OCI-LY3 (cell line): Measurements from ENCODE around the gene REX1BD.

Experiments used
- H2AFZ ChIP-seq: fragments of 200-600, 300-600 bp; shearing (Covaris generic); 2 replicates; pipeline ENCODE4 v1.6.0; 2014; ENCODE audit warnings: antibody characterized with exemption, low read depth, low read length
- H3K27ac ChIP-seq: fragments of 200-600, 300-600 bp; sonication (generic); 2 replicates; pipeline ENCODE4 v1.5.1; 2014; ENCODE audit warnings: mild to moderate bottlenecking, low read length, moderate library complexity, mixed read lengths
- H3K27me3 ChIP-seq: fragments of 200-600, 300-600 bp; sonication (generic); 2 replicates; pipeline ENCODE4 v1.6.1; 2014; ENCODE audit warnings: low read depth, low read length, mixed read lengths
- H3K36me3 ChIP-seq: fragments of 200-600, 300-600 bp; sonication (generic); replicated peaks from 2 replicates; pipeline ENCODE3; 2014; ENCODE audit warnings: low read depth, low read length, mixed read lengths
- H3K4me1 ChIP-seq: fragments of 300-600, 200-600 bp; sonication (generic); 2 replicates; pipeline ENCODE4 v1.6.1; 2014; ENCODE audit warnings: low read length, mixed read lengths
- H3K4me2 ChIP-seq: fragments of 200-600, 300-600 bp; sonication (generic); 2 replicates; pipeline ENCODE4 v1.6.1; 2014; ENCODE audit warnings: low read length, mixed read lengths
- H3K4me3 ChIP-seq: fragments of 300-600, 200-600 bp; sonication (generic); 2 replicates; pipeline ENCODE4 v1.5.1; 2014; ENCODE audit warnings: antibody characterized with exemption, mild to moderate bottlenecking, low read length, moderate library complexity
- H3K79me2 ChIP-seq: fragments of 300-600, 200-600 bp; shearing (Covaris generic); 2 replicates; pipeline ENCODE4 v1.6.1; 2014; ENCODE audit warnings: mild to moderate bottlenecking, low read length, mixed read lengths
- H3K9ac ChIP-seq: fragments of 300-600, 200-600 bp; shearing (Covaris generic); 2 replicates; pipeline ENCODE4 v1.6.0; 2014; ENCODE audit warnings: mild to moderate bottlenecking, low read length, moderate library complexity
- H3K9me3 ChIP-seq: fragments of 200-600, 300-600 bp; shearing (Covaris generic); 2 replicates; pipeline ENCODE4 v1.6.1; 2014; ENCODE audit warnings: low read length, mixed read lengths; ENCODE audit not compliant: insufficient read depth
- H4K20me1 ChIP-seq: fragments of 200-600, 300-600 bp; sonication (generic); 2 replicates; pipeline ENCODE4 v1.6.1; 2016; ENCODE audit warnings: low read length, mixed read lengths; ENCODE audit not compliant: insufficient read depth
- EZH2phosphoT487 ChIP-seq: fragments of 200-600 bp; shearing (Covaris generic); IDR thresholded peaks from 2 replicates; pipeline ENCODE4 v1.6.1; 2018; ENCODE audit warnings: antibody characterized with exemption, mixed run types, low read depth
- TF ChIP-seq, protein P1 (sequence below): fragments of 200-600, 300-600 bp; sonication (generic); IDR thresholded peaks from 2 replicates; pipeline ENCODE4 v1.5.1; 2014; ENCODE audit warnings: antibody characterized with exemption, low read length, low read depth

Gene REX1BD

DNA sequence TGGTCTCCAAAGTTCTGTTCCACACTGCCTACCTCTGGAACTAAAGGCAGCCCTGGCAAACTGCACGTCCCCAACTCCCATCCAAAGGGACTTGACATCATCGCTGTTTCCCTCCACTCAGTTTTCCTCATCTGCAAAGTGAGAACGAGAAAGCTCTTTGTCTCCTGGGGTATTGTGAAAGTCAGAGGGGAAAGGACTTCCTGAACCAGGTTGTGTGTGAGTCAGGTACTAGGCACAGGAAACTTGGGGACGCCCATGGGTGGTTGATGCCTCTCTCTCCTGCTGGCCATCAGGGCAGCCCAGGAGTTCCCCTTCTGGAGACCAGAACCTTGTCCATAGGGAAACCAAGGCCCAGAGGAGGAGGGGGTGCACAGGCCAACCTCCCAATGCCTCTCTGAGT lies 13.3 kb downstream of the REX1BD start:
- Histone ChIP-seq H4K20me1 (no peaks in the 10 kb centered on the region), H3K4me3 (no peak overlapping the region), H3K36me3 (no peaks in the 10 kb centered on the region), H3K27me3 (peaks cover 8% of the 10 kb centered on the region), H3K27ac (no peak overlapping the region), H3K9me3 (no peaks in the 10 kb centered on the region), H2AFZ (no peak overlapping the region), H3K4me1 (no peaks in the 10 kb centered on the region), H3K4me2 (no peak overlapping the region), H3K79me2 (no peaks in the 10 kb centered on the region), H3K9ac (no peak overlapping the region)
- TF ChIP-seq, protein P1, sequence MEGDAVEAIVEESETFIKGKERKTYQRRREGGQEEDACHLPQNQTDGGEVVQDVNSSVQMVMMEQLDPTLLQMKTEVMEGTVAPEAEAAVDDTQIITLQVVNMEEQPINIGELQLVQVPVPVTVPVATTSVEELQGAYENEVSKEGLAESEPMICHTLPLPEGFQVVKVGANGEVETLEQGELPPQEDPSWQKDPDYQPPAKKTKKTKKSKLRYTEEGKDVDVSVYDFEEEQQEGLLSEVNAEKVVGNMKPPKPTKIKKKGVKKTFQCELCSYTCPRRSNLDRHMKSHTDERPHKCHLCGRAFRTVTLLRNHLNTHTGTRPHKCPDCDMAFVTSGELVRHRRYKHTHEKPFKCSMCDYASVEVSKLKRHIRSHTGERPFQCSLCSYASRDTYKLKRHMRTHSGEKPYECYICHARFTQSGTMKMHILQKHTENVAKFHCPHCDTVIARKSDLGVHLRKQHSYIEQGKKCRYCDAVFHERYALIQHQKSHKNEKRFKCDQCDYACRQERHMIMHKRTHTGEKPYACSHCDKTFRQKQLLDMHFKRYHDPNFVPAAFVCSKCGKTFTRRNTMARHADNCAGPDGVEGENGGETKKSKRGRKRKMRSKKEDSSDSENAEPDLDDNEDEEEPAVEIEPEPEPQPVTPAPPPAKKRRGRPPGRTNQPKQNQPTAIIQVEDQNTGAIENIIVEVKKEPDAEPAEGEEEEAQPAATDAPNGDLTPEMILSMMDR: no peak
- TF ChIP-seq EZH2phosphoT487: no peak

DNA sequence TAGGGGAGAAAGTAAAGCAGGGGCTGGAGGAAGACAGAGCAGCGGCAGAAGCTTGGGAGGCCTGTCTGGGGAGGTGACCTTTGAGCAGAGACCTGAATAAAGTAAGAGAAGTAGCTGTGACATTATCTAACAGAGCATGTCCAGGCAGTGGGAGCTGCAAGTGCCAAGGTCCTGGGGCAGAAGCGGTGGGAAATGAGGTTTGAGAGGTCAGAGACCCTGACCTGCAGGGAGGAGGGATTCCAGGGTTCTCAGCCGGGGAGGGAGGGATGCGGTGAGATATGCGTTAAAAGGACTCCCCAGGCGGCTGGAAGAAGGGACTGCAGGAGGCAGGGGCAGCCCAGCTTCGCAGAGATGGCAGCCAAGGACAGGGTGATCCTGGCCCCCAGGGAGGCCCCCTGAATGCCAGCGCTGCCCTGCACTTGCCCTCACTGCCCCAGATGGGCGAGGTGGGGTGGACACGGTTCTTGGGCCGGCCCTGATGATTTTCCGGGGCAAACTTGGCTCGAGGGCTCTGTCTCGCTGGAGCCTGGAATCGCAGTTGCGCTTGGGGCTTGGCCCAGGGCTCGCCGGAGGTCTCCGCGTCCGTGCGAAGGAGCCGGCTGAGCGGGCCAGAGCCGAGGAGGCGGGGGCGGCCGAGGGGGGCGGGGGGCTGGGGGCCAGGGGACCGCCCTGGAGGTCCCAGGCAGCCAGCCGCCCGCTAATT lies 14.8 kb downstream of the REX1BD start:
- H3K9me3 ChIP-seq: no peaks in the 10 kb centered on the region
- H3K4me1 ChIP-seq: no peaks in the 10 kb centered on the region
- no peaks in the 10 kb centered on the region for H3K79me2 ChIP-seq
- TF ChIP-seq, protein P1: no peak
- no peak for TF ChIP-seq EZH2phosphoT487
- no peak overlapping the region for H3K4me3 ChIP-seq
- H4K20me1 ChIP-seq: no peaks in the 10 kb centered on the region
- H3K27me3 ChIP-seq: peaks cover 14% of the 10 kb centered on the region
- H2AFZ ChIP-seq: no peak overlapping the region
- H3K27ac ChIP-seq: no peak overlapping the region
- H3K36me3 ChIP-seq: no peaks in the 10 kb centered on the region
- no peak overlapping the region for H3K4me2 ChIP-seq
- no peak overlapping the region for H3K9ac ChIP-seq

- Histone ChIP-seq H3K9me3 (no peaks in the 10 kb centered on the region), H3K36me3 (no peaks in the 10 kb centered on the region), H2AFZ (no peak overlapping the region), H3K4me1 (no peaks in the 10 kb centered on the region), H3K27ac (no peak overlapping the region), H3K4me3 (no peak overlapping the region), H4K20me1 (no peaks in the 10 kb centered on the region), H3K4me2 (no peak overlapping the region), H3K27me3 (peaks cover 22% of the 10 kb centered on the region), H3K9ac (no peak overlapping the region), H3K79me2 (no peaks in the 10 kb centered on the region)
- TF ChIP-seq EZH2phosphoT487: no peak
- TF ChIP-seq, protein P1: no peak
Observed at GRCh38 chr19:18603958-18604819, 15.6 kb downstream of the REX1BD start.

- Histone ChIP-seq H3K9ac (no peak overlapping the region), H3K4me1 (no peaks in the 10 kb centered on the region), H4K20me1 (no peaks in the 10 kb centered on the region), H3K9me3 (no peaks in the 10 kb centered on the region), H3K4me2 (no peak overlapping the region), H2AFZ (no peak overlapping the region), H3K27ac (no peak overlapping the region), H3K36me3 (no peaks in the 10 kb centered on the region), H3K79me2 (no peaks in the 10 kb centered on the region), H3K4me3 (no peak overlapping the region), H3K27me3 (peaks cover 28% of the 10 kb centered on the region)
- TF ChIP-seq, protein P1: no peak
- no peak for TF ChIP-seq EZH2phosphoT487
Observed at GRCh38 chr19:18604820-18605159, 16.2 kb downstream of the REX1BD start.
